ENCODE results near the gene TP53I3.

DNA sequence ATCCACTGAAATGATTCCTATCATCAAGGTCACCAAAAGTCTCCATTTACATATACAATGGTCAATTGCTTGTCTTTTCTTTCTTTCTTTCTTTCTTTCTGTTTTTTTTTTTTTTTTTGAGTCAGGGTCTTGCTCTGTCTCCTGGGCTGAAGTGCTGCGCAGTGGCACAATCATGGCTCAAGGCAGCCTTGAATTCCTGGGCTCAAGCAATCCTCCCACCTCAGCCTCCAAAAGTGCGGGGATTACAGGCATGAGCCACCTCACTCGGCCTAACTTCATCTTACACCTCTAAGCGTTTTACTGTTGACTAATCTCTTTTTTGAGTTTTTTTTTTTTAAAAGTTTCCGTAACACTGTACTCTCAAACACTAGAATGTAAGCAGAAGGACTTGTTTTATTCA is 9.4 kb downstream of the TP53I3 start:
- TF ChIP-seq, protein P1, sequence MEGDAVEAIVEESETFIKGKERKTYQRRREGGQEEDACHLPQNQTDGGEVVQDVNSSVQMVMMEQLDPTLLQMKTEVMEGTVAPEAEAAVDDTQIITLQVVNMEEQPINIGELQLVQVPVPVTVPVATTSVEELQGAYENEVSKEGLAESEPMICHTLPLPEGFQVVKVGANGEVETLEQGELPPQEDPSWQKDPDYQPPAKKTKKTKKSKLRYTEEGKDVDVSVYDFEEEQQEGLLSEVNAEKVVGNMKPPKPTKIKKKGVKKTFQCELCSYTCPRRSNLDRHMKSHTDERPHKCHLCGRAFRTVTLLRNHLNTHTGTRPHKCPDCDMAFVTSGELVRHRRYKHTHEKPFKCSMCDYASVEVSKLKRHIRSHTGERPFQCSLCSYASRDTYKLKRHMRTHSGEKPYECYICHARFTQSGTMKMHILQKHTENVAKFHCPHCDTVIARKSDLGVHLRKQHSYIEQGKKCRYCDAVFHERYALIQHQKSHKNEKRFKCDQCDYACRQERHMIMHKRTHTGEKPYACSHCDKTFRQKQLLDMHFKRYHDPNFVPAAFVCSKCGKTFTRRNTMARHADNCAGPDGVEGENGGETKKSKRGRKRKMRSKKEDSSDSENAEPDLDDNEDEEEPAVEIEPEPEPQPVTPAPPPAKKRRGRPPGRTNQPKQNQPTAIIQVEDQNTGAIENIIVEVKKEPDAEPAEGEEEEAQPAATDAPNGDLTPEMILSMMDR (conservative IDR thresholded peaks at IDR 0.05 in 1 of 2, IDR thresholded peaks at IDR 0.05 in 1 of 2; ENCODE audit: extremely low read depth in 1 of 2, insufficient read depth in 1 of 2, low read depth in 1 of 2, low read length in 2 of 2) = no peak
- no peak for TF ChIP-seq EZH2 (IDR thresholded peaks at IDR 0.05; ENCODE audit: borderline replicate concordance, low read length)
